ENCODE results near the gene PML.

DNA sequence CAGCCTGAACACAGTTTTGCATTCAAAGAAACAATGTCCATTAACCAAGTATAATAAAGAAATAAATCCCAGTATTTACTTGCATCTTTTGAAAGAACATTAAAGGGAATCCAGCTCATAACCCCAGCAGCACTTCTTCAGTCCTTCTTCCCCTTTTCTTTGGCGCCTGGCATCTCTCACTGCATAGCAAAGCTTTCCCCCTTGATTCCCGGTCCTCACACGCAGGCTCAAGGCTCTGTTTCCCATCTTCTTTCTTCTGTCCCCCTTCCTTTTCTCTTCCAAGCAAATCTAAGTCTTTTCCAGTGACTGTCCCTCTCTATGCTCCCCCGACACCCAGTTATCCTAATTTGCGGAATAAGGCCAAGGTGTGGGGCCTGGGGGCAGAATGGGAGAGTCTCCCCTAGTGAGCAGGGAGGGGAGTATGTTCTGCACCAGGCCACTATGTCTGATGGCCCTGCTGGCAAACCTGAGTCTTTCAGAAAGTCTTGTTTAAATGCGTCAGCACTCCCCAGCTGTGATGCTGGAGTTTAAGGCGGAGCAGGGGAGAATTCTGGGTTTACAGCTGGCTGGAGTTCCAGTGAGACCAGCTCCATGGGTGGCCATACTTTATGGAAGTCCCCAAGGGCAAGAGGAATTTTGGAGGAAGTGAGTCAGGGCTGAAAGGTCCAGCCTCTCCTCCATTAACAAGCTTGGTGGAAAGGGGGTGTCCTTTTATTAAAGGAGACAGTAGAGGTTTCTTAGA lies 45.8 kb downstream of the PML start:
- TF ChIP-seq, protein P1, sequence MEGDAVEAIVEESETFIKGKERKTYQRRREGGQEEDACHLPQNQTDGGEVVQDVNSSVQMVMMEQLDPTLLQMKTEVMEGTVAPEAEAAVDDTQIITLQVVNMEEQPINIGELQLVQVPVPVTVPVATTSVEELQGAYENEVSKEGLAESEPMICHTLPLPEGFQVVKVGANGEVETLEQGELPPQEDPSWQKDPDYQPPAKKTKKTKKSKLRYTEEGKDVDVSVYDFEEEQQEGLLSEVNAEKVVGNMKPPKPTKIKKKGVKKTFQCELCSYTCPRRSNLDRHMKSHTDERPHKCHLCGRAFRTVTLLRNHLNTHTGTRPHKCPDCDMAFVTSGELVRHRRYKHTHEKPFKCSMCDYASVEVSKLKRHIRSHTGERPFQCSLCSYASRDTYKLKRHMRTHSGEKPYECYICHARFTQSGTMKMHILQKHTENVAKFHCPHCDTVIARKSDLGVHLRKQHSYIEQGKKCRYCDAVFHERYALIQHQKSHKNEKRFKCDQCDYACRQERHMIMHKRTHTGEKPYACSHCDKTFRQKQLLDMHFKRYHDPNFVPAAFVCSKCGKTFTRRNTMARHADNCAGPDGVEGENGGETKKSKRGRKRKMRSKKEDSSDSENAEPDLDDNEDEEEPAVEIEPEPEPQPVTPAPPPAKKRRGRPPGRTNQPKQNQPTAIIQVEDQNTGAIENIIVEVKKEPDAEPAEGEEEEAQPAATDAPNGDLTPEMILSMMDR (conservative IDR thresholded peaks at IDR 0.05): no peak
- no peak for TF ChIP-seq EZH2 (IDR thresholded peaks at IDR 0.05; ENCODE audit: low read depth)

Data from PC-9 (cell line).